Smooth muscle cell (in vitro differentiated cells): ENCODE data around the gene OSBPL2. TPM values are rescaled to one million over a fixed set of nuclear protein-coding genes. Genes with fewer than 3 reads are reported as not detected.

Experiments
- DNase-seq: peaks from one replicate; lab custom pipeline; 2025; ENCODE audit not compliant: unreplicated experiment; lab: John Stamatoyannopoulos, UW
- H2AFZ ChIP-seq: fragments of 200-600 bp; sonication (generic); 2 replicates; pipeline ENCODE4 v1.6.0; 2016; ENCODE audit warnings: antibody characterized with exemption, low read depth, mild to moderate bottlenecking
- H3F3A ChIP-seq: fragments of 200-600 bp; sonication (generic); 2 replicates; pipeline ENCODE4 v1.6.0; 2017; ENCODE audit warnings: antibody characterized with exemption, low read depth
- H3K27ac ChIP-seq: fragments of 200-600 bp; sonication (generic); 2 replicates; pipeline ENCODE4 v1.5.1; 2016; ENCODE audit warnings: low read depth, mild to moderate bottlenecking
- H3K27me3 ChIP-seq: fragments of 200-600 bp; sonication (generic); 2 replicates; pipeline ENCODE4 v1.6.1; 2016; ENCODE audit warnings: low read depth, mild to moderate bottlenecking
- H3K36me3 ChIP-seq: fragments of 200-600 bp; sonication (generic); 2 replicates; pipeline ENCODE4 v1.5.1; 2016; ENCODE audit warnings: low read depth
- H3K4me1 ChIP-seq: fragments of 200-600 bp; sonication (generic); 2 replicates; pipeline ENCODE4 v1.5.1; 2016; ENCODE audit warnings: low read depth
- H3K4me2 ChIP-seq: fragments of 200-600 bp; sonication (generic); 2 replicates; pipeline ENCODE4 v1.6.0; 2016; ENCODE audit warnings: mild to moderate bottlenecking
- H3K4me3 ChIP-seq: fragments of 200-600 bp; sonication (generic); 2 replicates; pipeline ENCODE4 v1.5.1; 2016; ENCODE audit warnings: mild to moderate bottlenecking
- H3K79me2 ChIP-seq: fragments of 200-600 bp; sonication (generic); 2 replicates; pipeline ENCODE4 v1.6.0; 2016; ENCODE audit warnings: low read depth, mild to moderate bottlenecking
- H3K9ac ChIP-seq: fragments of 200-600 bp; sonication (generic); 2 replicates; pipeline ENCODE4 v1.6.0; 2016; ENCODE audit warnings: low read depth
- H3K9me3 ChIP-seq: fragments of 200-600 bp; sonication (generic); replicated peaks from 2 replicates; pipeline ENCODE4 v1.5.1; 2016; ENCODE audit warnings: low read depth
- H4K20me1 ChIP-seq: fragments of 200-600 bp; sonication (generic); 2 replicates; pipeline ENCODE4 v1.6.0; 2016; ENCODE audit warnings: low read depth
- CTCF ChIP-seq: fragments of 200-600 bp; sonication (generic); IDR thresholded peaks from 2 replicates; pipeline ENCODE4 v1.5.1; 2017; ENCODE audit warnings: borderline replicate concordance, mild to moderate bottlenecking, antibody characterized with exemption; ENCODE audit not compliant: insufficient read depth, poor library complexity, severe bottlenecking
- WGBS: methylation state at CpG from one replicate; pipeline ENCODE4 v1.1.7; 2016; ENCODE audit warnings: low lambda C conversion rate; 5-methylcytosine and 5-hydroxymethylcytosine counted together
- polyA plus RNA-seq: library from polyadenylated mRNA; unstranded; fragments of >200 nt; fragmentation: Nextera tagmentation; extraction: Ambion mirVana; gene quantifications from 2 replicates; pipeline ENCODE4 v1.2.1, GENCODE V29; 2016
- total RNA-seq: library from RNA; depleted of rRNA; stranded (reverse); fragments of >200 nt; gene quantifications from 2 replicates; pipeline ENCODE4 v1.2.3, GENCODE V29; 2014

Gene OSBPL2
- total and polyA plus RNA-seq, 2 experiments from 2014 or later, result 34.3 to 37.0 TPM

- H2AFZ ChIP-seq, result no peak overlapping the region
- H3K9me3 ChIP-seq, result no peaks in the 10 kb centered on the region
- no peaks in the 10 kb centered on the region for H3K27me3 ChIP-seq
- no peak for TF ChIP-seq CTCF
- H4K20me1 ChIP-seq, result peaks cover 54% of the 10 kb centered on the region
- 54% methylated on average over 23 of the region's 23 CpGs for WGBS
- peak overlapping the region; percentile 70 for H3K27ac ChIP-seq
- no peaks in the 10 kb centered on the region for H3F3A ChIP-seq
- H3K4me3 ChIP-seq, result peak overlapping the region; percentile 64
- peaks cover 58% of the 10 kb centered on the region for H3K79me2 ChIP-seq
- DNase-seq, result no peak
- H3K9ac ChIP-seq, result peak overlapping the region; percentile 97
- peaks cover 14% of the 10 kb centered on the region for H3K4me1 ChIP-seq
- no peaks in the 10 kb centered on the region for H3K36me3 ChIP-seq
- H3K4me2 ChIP-seq, result peak overlapping the region; percentile 94
These were observed 1.1 kb downstream of the OSBPL2 start for GRCh38 chr20:62239278-62239879.

- Histone ChIP-seq H3K4me2 (no peak overlapping the region), H3K27ac (no peak overlapping the region), H4K20me1 (peaks cover 62% of the 10 kb centered on the region)
These were observed 1.8 kb downstream of the OSBPL2 start for GRCh38 chr20:62240020-62240685.

DNA sequence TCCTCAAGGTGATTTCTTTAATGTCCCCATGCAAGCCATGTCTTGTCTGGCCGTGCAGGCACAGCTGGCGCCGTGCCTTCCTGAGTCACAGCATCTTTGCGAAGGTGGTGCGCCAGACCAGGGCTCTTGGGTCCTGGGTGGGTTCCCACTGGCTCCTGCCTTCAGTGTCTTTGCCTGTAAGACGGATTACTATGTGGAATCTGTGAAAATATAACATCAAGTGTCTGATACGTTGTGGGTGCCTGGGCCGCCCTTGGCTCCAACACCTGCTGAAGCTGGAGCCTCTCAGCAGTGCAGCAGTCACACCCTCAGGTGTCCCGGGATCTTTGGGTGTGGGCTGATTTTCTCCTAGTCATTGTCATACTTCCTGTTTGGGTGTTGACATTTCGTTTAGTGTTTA, 3.2 kb downstream of the OSBPL2 start:
- Histone ChIP-seq H3K4me3 (no peak overlapping the region), H3F3A (no peaks in the 10 kb centered on the region), H3K9me3 (no peaks in the 10 kb centered on the region), H3K4me2 (no peak overlapping the region), H3K79me2 (peaks cover 79% of the 10 kb centered on the region), H3K27ac (peak overlapping the region; percentile 15), H3K4me1 (peaks cover 9% of the 10 kb centered on the region), H2AFZ (no peak overlapping the region), H4K20me1 (peaks cover 75% of the 10 kb centered on the region), H3K36me3 (no peaks in the 10 kb centered on the region), H3K9ac (no peak overlapping the region), H3K27me3 (no peaks in the 10 kb centered on the region)
- no peak for DNase-seq
- no peak for TF ChIP-seq CTCF
- WGBS, result 92% methylated on average over 10 of the region's 10 CpGs

More at GRCh38 chr20:62240020-62240685, 1.8 kb downstream of the OSBPL2 start:
- Histone ChIP-seq H3K9ac (no peak overlapping the region), H3K4me1 (peaks cover 14% of the 10 kb centered on the region), H3F3A (no peaks in the 10 kb centered on the region), H3K4me3 (no peak overlapping the region), H3K27me3 (no peaks in the 10 kb centered on the region), H3K79me2 (peaks cover 66% of the 10 kb centered on the region), H3K36me3 (no peaks in the 10 kb centered on the region), H3K9me3 (no peaks in the 10 kb centered on the region), H2AFZ (no peak overlapping the region)
- TF ChIP-seq CTCF, result no peak
- DNase-seq, result no peak
- WGBS, result 96% methylated on average over 13 of the region's 13 CpGs
